Stimulated activated CD8-positive, alpha-beta memory T cell treated with anti-CD3 and anti-CD28 coated beads, Interleukin-12 subunit alpha, Interleukin-12 subunit beta, amount 100 ng/mL, for 24 hours (primary cell): ENCODE results near the gene ASH1L.
"Not testable (repeated sequence)": the region's sequence is repeated elsewhere in the genome, so short reads cannot be mapped to it uniquely, and the experiment has no call there.

ENCODE experiments used
- DNase-seq: peaks from one replicate; pipeline ENCODE4 v3.0.0-alpha.2; 2020; ENCODE audit errors: extremely low read depth

Gene ASH1L

GRCh38 chr1:155442431-155442830, 120.2 kb downstream of the ASH1L start:
- not testable (repeated sequence) for DNase-seq

- no peak for DNase-seq
Observed at GRCh38 chr1:155437405-155437804, 125.2 kb downstream of the ASH1L start.

DNA sequence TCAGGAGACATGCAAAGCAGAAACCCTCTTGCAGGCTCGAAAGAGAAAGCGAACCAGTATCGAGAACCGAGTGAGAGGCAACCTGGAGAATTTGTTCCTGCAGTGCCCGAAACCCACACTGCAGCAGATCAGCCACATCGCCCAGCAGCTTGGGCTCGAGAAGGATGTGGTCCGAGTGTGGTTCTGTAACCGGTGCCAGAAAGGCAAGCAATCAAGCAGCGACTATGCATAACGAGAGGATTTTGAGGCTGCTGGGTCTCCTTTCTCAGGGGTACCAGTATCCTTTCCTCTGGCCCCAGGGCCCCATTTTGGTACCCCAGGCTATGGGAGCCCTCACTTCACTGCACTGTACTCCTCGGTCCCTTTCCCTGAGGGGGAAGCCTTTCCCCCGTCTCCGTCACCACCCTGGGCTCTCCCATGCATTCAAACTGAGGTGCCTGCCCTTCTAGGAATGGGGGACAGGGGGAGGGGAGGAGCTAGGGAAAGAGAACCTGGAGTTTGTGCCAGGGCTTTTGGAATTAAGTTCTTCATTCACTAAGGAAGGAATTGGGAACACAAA, 128.7 kb downstream of the ASH1L start:
- not testable (repeated sequence) for DNase-seq

DNA sequence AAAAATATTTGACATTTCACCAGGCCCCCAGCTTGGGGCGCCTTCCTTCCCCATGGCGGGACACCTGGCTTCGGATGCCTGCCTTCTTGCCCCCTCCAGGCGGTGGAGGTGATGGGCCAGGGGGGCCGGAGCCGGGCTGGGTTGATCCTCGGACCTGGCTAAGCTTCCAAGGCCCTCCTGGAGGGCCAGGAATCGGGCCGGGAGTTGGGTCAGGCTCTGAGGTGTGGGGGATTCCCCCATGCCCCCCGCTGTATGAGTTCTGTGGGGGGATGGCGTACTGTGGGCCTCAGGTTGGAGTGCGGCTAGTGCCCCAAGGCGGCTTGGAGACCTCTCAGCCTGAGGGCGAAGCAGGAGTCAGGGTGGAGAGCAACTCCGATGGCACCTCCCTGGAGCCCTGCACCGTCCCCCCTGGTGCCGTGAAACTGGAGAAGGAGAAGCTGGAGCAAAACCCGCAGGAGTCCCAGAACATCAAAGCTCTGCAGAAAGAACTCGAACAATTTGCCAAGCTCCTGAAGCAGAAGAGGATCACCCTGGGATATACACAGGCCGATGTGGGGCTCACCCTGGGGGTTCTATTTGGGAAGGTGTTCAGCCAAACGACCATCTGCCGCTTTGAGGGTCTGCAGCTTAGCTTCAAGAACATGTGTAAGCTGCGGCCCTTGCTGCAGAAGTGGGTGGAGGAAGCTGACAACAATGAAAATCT, 129.3 kb downstream of the ASH1L start:
- not testable (repeated sequence) for DNase-seq

GRCh38 chr1:155424091-155424490, 138.5 kb downstream of the ASH1L start:
- DNase-seq = no peak

GRCh38 chr1:155420788-155421187, 141.8 kb downstream of the ASH1L start:
- DNase-seq = no peak

GRCh38 chr1:155411840-155412239, 150.8 kb downstream of the ASH1L start:
- not testable (repeated sequence) for DNase-seq

DNA sequence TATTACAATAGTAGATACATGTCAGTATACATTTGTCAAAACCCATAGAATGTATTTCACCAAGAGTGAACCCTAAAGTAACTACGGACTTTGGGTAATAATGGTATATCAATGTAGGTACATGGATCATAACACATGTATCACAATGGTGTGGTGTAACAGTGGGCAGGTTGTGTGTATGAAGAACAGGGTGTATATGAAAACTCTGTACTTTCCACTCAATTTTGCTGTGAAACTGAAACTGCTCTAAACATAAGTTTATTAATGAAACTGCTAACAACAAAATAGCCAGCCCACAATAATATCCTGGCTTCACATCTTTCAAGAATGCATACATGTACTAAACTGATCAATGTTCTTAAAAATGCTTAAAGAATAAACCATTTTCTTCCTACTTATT, 151.7 kb downstream of the ASH1L start:
- no peak for DNase-seq

DNA sequence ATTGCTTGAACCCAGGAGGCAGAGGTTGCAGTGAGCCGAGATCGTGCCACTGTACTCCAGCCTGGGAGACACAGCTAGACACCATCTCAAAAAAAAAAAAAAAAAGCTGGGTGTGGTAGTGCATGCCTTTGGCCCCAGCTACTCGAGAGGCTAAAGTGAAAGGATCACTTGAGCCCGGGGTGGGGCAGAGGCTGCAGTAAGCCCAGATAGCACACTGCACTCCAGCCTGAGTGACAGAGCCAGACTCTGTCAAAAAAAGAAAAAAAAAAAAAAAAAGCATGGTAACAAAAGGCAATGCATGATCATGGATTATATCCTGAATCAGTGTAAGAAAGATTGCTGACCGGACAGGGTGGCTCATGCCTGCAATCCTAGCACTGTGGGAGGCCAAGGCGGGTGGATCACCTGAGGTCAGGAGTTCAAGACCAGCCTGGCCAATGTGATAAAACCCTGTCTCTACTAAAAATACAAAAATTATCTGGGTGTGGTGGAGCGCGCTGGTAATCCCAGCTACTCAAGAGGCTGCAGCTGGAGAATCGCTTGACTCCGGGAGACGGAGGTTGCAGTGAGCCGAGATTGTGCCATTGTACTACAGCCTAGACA, 165.6 kb downstream of the ASH1L start:
- DNase-seq = no peak

GRCh38 chr1:155392898-155393411, 169.6 kb downstream of the ASH1L start:
- DNase-seq = no peak

- no peak for DNase-seq
Observed at GRCh38 chr1:155389826-155390225, 172.8 kb downstream of the ASH1L start.

DNA sequence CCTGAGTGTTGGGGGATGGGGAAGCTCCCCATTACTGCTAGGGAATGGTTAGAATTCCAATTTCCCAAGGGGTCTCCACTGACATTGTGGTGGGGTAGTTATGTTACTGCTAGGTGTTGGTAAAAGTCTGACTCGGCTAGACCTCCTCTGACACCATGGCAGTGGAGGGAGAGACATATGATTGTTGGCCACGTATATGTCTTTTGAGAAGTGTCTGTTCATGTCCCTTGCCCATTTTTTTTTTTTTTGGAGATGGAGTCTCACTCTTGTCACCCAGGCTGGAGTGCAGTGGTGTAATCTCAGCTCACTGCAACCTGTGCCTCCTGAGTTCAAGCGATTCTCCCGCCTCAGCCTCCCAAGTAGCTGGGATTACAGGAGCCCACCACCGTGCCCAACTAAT, 176.8 kb downstream of the ASH1L start:
- DNase-seq = not testable (repeated sequence)

GRCh38 chr1:155383406-155383805, 179.2 kb downstream of the ASH1L start:
- no peak for DNase-seq

DNA sequence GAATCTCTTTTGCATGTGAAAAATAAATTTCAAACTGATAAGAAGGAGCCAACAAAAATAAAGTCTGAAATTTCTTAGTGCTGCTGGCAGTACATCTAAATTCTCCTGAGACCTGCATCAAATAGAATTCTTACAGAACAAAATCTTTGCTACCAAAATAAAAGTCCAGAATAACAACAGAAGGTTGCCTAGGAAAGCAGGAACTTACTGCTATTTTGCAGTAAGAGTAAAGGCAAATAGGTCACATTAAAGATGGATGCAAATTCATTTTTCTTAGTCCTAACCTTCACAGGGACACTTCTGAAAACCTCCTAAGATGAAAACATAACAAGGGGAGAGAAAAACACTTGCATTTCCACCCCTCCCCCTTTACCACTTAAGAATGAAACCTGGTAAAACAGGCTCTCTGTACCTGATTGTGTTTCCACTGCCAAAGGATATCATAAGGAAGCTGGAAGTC, 182.9 kb downstream of the ASH1L start:
- DNase-seq = no peak

- no peak for DNase-seq
Observed at GRCh38 chr1:155379180-155379579, 183.4 kb downstream of the ASH1L start.

DNA sequence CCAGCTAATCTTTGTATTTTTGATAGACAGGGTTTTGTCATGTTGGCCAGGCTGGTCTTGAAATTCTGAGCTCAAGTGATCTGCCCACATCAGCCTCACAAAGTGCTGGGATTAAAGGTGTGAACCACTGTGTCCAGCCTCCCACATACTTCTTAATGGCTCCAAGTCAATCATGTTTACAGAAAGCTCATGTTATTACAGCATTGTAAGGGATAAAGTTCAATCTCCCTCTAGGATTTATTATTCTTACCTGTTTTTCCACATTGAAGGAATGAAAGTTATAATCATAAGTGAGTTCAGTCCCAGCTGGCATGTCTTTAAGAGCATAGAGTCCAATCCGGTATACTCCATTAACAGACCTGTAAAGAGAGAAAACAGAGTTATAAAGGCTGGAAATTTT, 202.6 kb downstream of the ASH1L start:
- DNase-seq = no peak

DNA sequence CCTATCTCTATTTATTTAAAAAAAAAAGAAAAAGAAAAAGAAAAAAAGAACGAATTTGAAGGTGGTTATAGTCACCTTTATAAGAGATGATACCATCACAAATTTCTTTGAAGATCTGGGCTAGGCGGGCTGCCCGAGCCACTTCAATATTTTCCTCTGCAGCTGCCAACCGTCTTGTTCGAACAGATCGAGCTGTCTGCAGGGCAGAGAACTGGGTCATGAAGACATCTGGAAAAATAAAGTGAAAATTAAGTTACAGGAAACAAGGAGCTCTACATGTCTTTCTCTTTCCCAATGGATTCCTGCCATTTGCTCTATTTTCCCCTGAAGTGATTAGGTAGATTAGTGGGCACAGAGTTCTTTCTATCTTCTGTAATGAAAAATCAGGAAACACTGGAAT, 210.0 kb downstream of the ASH1L start:
- DNase-seq = no peak

- DNase-seq = no peak
Observed at GRCh38 chr1:155342842-155343241, 219.8 kb downstream of the ASH1L start.

GRCh38 chr1:155339515-155340097, 223.0 kb downstream of the ASH1L start:
- no peak for DNase-seq

GRCh38 chr1:155334962-155335361, 227.6 kb downstream of the ASH1L start:
- no peak for DNase-seq

DNA sequence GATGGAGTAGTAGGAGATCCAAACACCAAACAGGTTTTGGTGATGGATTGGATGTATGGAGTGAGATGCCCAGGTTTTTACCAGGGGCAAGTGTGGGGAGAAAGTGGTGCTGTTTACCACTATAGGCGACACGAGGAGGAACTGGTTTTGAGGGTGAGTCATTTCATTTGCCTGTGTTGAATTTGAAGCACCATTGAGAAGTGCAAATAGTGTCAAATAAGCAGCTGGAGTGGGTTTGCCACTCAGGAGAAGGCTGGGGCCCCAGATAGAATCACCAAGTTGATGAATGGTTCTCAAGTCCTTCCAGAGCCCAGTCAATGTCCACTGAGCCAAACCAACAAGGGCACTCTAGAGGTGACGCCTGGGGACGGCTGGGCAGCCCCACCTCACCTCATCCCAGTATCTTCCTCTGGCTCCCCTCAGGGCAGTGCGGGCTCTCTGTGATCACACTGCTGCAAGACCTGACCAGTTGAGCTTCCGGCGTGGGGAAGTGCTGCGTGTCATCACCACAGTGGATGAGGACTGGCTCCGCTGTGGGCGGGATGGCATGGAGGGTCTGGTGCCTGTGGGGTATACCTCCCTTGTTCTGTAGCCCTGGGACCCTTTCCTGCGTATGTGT, 232.5 kb downstream of the ASH1L start:
- DNase-seq = no peak

- DNase-seq = not testable (repeated sequence)
Observed at GRCh38 chr1:155328856-155329255, 233.7 kb downstream of the ASH1L start.
